ENCODE results near the gene PHYKPL.

Gene PHYKPL

DNA sequence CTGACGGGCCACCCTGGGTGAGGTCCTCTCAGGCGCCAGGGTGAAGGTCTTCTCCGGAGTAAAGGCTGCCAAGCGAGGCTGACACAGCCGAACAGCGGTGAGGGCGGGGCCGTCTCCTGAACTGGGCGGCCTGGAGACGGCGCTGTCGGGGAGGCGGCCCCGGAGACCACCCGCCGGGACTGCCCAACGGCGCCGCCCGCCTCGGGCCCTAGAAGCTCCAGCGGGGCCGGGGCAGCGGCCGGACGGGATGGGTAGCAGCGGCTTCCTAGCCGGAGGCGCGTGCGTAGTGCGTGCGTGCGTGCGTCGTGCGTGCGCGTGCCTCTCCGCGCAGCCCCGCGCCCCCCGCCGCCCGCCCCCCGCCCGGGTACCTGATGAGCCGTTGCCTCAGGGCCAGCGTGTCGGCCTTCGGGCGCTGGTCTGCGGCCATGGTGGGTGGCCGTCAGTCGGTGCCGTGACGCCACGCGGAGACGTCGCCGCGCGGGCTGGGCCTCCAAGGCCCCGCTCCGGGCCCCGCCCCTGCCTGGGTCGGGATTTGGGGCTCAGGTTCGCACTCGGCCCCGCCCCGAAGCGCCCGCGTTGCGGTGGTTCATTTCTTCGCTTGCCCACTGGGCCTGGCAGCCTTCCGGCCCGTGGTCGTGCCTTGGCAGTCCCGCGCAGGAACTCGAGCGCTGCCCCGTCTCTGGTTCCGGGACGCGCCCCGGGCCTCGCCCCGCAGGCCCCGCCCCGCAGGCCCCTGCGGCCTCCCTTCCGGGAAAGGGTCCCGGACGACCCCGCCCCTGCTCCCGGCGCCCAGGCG lies at the start of gene PHYKPL:
TSS of gene PHYKPL (minus strand) at position 679 of the 796 bp plus-strand sequence. CDS start at position 427, 252 bp downstream.
- DNase-seq (ENCODE audit: low spot score) = peak; percentile 74

DNA sequence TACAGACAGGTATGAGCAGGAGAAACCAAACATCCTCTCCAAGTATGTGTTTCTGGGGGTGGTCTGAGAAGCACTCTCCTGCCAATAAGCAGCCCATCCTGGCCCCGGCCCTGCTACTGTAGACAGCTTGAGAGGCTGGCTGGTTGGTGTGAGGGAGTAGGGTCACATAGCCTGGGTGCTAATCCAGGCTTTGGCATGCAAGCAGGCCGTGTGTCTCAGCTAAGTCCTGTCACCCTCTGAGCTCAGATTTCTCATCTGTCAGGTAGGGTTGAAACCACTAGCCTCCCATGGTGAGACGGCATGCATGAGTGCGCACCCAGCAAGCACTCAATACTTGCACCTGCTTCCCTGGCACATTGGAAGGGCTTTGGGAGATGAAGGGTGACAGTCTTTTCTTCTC lies 49.8 kb upstream of the PHYKPL start:
- DNase-seq (ENCODE audit: low spot score) = no peak

DNA sequence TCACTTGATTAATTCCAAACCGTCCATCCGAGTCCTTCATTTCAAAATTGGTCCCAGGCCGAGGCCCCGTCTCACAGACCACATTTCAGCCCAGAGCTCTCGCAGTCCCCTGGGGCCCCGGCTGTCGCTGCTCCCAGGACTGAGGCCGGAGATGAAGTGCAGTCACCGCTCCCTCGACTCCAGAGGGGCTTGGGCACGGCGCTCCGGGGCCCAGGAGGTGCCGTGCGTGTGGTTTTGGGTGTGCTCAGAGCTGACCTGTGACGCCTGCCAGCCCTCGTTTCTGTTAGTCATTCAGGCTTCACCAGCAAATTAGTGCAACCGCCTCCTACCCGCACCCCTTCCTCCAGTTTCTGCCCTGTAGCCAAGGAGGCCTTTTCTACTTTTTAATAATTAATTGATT lies 48.7 kb upstream of the PHYKPL start:
- DNase-seq (ENCODE audit: low spot score) = peak; percentile 74

DNA sequence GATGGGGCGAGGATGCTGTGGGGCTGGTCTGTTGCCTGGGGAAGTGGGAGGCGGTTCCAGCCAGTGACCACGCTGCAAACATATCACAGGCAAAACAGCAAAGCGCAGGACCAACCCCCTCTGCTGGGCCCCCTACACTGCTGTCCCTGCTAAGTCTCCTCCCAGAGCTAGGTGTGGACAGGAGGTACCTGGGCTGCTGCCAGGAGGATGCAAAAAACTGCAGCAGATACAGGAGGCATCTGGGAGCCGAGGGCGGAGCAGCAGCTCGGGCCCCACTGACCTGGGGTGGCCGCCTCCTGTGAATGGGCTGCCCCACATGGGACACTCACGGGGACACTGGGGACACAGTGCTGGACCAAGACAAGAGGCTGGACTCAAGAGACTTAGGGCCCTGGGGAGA lies 48.0 kb upstream of the PHYKPL start:
- no peak for DNase-seq (ENCODE audit: low spot score)

DNA sequence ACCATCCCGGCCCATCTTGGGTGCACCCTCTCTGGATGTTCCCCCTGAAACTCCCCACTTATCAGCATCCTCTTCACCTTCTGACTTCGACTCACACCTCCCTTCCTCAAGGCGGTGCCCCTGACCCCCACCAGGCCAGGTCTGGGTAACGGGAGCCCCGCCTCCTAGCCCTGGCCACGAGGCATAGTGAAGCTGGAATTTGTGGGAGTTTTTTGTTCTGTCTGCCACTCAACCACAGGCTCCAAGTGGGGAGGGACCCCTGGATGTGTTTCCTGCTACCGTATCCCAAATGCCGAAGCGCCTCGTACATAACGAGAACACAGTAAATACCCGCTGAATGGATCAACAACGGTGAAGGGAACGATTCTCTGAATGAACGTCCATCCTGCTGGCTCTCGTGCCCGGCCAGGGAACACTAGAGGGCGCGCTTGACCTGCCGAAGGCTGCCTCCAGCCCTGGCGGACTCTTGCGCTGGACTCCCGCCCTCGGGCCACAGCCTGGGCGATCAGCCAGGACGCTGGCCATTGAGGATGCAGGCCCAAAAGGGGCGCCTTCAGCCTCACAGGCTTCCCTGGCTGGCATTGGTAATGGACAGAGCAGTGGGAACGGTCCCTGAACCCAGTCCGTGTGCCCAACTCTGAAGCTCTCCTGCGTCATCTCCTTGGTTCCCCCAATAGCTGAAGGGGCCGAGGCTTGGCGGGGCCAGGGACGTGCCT lies 47.3 kb upstream of the PHYKPL start:
- DNase-seq (ENCODE audit: low spot score) = peak; percentile 95

DNA sequence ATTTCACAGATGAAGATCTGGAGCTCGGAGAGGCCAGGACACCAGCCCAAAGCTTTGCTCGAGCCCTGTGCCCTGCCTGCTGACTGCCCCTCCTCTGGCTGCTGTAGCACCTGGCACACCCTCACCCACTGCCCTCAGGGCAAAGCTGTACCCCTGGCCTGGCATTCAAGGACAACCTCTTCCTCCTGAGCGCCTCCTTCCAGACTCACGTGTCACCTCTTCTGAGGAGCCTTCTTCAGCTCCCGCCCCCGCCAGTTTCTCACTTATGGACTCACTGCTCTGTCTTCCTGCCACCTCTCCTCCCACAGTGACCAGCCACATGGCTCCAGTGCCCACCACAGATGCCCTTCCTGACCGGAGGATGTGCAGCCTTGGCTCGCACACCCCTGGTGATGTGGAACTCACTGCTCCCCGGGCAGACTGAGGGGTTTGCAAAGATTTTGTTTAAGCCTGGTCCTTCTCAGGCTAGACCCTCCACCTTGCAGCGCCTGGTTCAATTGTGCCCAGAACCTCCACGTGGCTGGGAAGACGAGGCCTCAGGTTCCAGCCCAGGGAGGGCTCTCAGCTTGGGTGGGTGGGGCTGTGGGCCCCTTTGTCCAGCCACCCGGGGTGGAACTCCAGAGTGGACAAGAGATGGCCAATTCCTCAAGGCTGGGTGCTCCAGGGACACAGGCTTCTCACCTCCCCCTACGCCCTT lies 46.6 kb upstream of the PHYKPL start:
- no peak for DNase-seq (ENCODE audit: low spot score)

DNA sequence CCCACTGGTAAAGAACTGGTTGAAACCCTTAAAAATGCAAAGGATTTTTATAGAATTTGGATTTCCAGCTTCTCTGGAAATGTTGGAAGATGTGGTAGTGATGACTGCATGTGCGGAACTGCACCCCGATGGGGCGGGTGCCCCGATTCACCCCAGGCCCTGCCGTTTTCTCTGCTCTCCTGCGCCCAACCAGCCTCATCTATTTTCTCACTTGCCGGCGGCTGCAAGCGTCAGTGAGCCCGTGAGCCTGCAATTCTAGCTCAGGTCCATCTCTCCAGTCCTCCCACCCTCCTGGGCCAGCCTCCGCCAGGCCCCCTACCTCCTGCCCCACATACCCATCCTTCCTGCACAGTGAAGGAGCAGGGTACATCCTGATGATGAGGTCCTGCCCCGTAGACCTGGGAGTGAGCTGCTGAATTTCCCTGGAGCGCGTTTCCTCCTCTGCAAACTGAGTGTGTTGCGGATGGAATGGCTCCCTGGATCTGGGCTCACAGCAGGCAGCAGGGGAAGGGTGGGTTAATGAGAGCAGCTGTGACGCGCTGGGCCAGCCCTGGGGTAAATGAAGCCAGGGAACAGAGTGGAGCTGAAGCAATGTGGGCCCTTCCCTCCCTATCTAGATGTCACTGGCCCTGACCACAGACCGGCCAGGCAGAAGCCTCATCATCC lies 45.9 kb upstream of the PHYKPL start:
- no peak for DNase-seq (ENCODE audit: low spot score)

DNA sequence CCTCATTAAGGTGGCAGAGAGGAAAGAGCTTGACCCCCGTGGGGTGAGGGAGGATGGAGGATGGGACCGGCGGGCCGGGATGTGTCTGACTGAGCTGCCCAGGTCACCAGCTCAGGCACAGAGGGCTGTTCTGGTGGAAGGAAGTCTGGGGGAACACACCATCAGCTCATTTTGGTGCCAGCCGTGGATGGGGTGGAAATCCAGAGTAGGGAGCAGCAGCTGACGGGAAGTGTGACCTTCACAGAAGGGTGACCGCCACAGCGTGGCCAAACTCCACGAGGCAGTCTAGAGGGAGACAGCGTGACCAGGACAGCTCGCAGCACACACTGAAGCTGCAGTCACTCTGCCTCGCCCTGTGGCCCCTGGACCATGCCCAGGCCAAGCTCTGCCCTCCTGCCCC lies 45.3 kb upstream of the PHYKPL start:
- no peak for DNase-seq (ENCODE audit: low spot score)

DNA sequence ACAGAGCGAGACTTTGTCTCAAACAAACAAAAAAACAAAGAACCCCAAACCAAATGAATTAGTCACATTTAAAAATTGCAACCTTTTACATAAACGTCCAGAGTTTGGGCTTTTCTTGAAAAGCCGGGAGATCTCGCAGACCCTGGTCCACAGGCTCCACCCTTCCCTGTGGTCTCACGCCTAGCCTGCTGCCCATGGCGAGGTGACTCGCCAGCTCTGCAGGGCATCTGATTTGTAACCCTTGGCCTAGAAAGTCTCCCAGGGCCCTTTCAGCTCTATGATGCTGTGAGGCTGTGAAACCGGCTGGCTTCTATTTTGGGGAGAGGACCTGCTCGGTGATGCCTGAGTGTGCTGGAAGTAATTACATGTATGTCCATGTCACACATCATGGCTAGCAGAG lies 44.7 kb upstream of the PHYKPL start:
- DNase-seq (ENCODE audit: low spot score) = no peak

DNA sequence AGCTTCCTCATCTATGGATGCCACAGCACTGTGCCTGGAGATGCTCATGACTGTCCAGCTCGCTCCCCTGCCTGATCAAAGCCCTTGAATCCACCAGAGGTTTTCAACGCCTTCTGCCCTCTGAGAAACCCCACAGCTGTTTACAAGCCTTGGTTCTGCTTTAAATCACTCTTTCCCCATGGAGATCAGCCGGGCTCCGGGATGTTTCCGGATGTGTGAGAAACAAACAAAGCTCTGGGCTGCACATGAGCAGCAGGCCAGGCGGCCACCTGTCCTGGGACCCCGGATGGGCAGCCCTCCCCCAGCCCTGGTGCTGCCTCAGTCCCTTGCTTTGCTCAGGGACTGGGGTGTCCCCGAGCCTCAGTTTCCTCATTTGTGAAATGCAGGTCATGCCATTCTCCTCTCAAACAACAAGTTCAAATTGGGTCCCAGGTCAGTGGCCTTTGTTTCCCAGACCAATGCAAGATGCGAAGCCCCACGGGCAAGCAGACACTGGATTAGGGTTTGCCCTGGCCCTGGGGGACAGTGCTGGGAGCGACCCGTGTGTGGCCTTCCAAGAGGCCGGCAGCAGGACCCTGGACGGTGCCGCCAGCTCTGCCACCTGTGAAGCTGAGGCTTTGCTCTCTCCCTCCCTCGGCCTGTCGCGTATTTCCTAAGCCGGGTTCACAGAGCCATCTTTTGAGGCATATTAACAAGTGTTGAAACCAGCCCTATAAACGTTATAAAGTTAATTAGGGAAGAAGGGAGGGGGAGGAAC lies 42.4 kb upstream of the PHYKPL start:
- DNase-seq (ENCODE audit: low spot score) = no peak

DNA sequence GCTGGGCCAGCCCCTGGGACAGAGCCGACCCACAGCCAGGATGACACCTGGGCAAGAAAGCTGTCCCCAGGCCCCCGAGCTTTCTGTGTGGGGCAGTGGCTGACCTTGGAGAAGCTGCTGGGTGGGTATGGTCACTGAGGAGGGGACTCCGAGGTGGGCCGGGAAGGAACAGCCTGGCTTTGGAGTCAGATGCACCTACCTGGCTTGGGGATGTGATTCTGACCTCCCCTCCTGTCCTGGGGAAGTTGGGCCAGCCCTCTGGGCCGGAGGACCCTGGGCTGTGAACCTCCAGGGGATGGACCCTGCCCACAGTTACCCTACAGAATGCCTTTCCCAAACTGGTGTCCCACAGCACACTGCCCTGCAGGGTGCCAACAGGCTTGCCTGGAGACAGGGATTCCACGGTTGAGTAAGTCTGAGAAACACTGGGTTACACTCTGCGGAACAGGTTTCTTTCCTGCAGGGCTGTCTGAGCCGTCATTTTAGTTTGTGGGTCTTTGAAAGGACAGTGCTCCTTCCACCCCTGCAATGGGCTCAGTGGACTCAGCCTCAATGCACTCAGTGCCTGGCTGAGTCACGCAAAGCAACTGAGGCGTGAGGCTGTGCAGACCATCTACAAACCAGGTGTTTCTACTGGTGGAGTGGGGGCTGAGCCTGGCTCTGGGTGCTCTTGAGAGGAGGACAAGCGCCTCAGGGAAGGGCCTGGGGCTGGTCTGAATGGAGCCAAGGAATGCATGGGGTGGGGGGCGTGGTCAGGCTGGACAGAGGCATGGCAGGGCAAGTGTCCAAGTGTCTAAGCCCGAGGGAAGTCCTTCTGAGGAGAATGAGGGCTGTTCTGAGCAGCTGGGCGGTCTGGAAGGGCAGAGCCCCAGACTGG lies 41.3 kb upstream of the PHYKPL start:
- peak; percentile 26 for DNase-seq (ENCODE audit: low spot score)

DNA sequence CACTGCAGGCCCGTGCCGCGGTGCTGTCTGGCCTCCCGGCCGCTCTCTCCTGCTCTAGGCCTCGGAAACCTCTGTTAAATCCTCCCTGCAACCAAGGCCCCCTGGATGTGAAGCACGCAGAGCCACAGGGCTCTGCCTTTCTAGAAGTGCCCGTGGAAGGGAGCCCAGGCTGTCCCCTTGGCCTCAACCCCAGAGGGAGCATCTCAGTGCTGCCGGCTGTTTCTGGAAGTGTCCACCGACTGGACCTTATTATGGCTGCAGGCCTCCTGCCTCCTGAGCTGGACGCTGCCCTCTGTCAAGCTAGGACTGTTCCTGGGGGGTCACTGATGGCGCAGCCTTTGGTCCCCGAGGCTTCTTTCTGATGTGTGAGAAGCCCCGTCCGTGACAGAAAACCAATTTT lies 40.4 kb upstream of the PHYKPL start:
- no peak for DNase-seq (ENCODE audit: low spot score)

DNA sequence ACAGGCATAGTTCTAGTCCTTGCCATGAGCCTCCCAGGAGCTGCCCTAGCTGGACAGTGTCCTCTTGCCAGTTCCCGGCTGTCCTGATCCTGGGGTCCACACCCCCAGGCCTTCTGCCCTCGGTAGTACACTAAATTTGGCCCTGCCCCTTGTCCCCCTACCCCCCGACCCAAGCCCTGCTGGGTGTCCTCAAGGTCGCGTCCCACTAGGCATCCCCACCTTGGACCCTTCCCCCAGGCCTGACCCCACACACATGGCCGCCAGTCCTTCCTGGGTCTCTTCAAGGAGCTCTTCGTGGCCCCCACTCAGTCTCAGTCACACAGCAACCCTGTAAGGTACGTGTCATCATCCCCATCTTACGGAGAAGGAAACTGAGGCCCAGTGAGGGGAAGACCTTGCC lies 40.0 kb upstream of the PHYKPL start:
- no peak for DNase-seq (ENCODE audit: low spot score)

DNA sequence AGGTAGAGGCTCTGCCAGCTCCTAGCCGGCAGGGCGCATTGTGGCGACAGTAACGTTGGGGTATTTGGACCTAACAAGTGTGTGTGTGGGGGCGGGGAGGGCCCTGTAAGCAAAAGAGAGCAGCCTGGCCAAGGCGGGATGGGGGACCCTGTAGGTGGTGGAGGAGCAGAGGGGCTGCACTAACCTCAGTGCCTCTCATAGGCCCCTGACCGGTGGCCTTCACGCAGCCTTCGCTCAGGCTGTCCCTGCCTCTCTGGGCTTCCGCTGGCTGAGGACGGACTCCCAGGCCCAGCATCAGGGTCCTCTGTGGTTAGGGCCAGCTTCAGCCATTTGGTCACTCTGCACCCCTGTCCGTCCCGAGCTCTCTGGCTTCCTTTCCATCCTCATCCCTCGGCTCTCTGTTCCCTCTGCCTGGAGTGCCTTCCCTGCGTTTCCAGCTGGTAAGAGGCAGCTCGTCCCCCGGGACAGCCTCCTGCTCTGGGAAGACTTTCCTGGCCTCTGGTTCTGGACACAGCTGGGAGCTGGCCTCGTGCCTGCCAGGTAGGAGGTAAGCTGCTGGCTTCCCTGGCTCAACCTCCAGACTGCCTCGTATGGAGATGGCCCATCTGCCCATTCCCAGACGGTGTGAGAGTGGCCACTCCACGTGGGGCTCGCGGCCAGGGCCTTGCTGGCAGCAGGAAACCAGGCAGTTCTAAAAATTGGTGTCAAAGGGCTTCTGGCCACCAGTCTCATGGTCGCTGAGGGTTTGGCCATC lies 39.3 kb upstream of the PHYKPL start:
- DNase-seq (ENCODE audit: low spot score) = no peak

DNA sequence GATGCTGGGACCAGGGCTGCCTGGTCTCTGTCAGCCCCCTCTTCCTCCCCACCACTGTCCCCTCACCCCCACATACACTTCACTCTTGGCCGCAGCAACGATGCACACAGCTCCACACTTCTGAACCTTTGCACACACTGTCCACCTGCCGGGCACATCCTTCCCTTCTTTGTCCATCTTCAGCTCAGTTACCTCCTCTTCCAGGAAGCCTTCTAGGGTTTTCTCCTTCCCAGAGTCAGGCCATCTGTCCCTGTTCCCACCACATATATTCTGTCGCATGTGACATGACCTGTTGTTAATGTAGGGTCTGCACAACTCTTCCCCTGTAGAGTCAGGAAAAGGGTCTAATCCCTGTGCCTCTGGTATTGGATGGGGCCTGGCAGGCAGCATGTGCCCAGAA lies 38.6 kb upstream of the PHYKPL start:
- no peak for DNase-seq (ENCODE audit: low spot score)

DNA sequence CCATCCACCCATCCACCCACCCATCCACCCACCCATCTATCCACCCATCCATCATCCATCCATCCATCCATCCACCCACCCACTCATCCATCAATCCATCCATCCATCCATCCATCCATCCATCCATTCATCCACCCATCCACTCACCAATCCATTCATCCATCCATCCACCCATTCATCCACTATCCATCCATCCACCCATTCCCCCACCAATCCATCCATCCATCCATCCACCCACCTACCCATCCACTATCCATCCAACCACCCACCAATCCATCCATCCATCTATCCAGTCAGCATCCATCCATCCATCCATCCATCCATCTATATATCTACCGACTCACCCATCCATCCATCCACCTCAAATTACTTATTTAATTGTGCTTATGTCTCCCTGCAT lies 36.9 kb upstream of the PHYKPL start:
- DNase-seq (ENCODE audit: low spot score) = no peak

DNA sequence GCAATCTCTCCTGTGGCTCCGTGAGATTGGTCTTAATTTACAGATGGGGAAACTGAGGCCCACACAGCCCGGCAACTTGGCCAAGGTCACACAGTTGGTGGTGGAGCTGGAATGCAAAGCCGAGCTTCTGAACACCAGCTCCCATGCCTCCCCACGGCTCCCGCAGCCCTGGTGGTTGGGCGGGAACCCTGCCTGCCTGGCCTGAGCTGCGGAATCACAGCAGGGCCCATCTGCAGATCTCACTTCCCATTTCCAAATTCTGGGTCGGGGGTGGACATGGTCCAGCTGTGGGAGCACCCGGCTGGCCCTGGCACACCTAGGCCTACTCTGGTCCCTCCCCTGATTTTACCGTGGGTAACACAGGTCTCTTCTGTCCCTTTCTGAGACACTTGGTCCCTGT lies 35.3 kb upstream of the PHYKPL start:
- DNase-seq (ENCODE audit: low spot score) = no peak

DNA sequence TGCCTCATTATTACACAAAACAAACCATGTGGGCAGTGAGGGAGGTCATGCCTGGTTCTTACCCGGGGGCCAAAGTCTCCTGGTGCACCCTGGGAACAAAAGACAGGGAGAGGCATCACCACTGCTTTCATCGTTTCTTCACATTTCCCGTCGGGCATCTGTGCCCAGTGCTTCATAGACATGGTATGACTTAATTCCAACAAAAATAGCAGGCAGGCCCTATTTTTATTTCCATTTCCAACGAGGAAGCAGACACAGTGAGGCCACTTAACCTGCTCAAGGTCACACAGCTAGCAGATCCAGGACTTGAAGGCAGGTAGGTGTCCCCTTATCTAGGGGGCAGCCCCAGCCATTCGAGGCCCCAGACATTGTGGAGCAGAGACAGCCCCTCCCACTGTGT lies 34.6 kb upstream of the PHYKPL start:
- no peak for DNase-seq (ENCODE audit: low spot score)

DNA sequence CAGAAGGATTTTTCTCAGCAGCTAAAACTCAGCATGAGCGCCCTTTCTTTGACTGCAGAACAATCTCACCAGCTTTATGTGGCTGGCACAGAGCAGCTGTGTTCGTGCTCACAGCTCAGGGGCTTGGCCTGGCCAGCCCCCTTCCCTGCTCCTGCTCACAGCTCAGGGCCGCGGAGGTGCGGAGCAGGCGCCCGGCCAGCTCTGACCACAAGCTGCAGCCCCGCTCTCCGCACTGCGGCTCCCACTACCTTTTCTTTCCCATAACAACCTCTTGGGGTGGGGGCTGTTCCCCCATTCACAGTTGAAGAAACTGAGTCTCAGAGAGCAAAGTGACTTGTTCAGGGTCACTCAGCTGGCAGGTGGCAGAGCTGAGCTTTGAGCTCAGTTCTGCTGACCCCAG lies 34.0 kb upstream of the PHYKPL start:
- DNase-seq (ENCODE audit: low spot score) = no peak

DNA sequence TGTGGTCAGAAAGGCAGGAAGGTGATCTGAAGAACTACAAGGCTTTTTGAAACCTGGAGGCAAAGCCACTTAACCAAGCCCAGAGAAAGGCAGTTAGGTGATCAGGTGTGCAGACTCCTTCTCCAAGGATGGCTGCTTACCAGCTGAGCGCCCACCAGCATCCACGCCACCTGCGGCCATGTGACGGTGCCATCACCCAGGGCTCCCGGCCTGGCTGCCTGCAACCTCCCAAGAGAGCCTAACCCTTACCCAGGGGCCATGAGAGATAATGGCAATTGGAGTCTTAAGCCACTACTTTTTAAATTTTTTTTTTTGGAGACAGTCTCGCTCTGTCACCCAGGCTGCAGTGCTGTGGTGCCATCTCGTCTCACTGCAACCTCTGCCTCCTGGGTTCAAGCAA lies 33.1 kb upstream of the PHYKPL start:
- DNase-seq (ENCODE audit: low spot score) = no peak
